HepG2 (cell line): ENCODE measurements around the gene FBN2. TPM values are rescaled to one million over a fixed set of nuclear protein-coding genes. Genes with fewer than 3 reads are reported as not detected.

Experiments used
- ATAC-seq: fragments of 200-7000 bp; cut with Tn5 transposase; 3 replicates; pipeline ENCODE4 v1.9.1; 2020; ENCODE audit warnings: mild to moderate bottlenecking, moderate library complexity
- BruUV-seq: library from RNA; stranded (reverse); fragments of 400-500 nt; replicated peaks from 2 replicates; lab custom pipeline; 2021; lab: Mats Ljungman, UMichigan
- CTCF ChIA-PET: fragments of 300-600 bp; formaldehyde crosslinking; extraction: SDS; loops from one replicate; lab custom pipeline; 2021; ENCODE audit warnings: low total read pairs, inconsistent platforms, low intra/inter-chr PET ratio; lab: Yijun Ruan, JAX
- POLR2A ChIA-PET: fragments of 350-600 bp; sonication (Branson Sonifier 250); formaldehyde crosslinking; loops from one replicate; lab custom pipeline; 2020; ENCODE audit warnings: antibody characterized with exemption, inconsistent platforms; lab: Yijun Ruan, JAX
- DNase-seq: peaks from one replicate; pipeline ENCODE4 v3.0.0-alpha.2; 2015; ENCODE audit warnings: low spot score
- FAIRE-seq: peaks from 3 replicates; lab custom pipeline; 2011; peaks lifted over from hg19 to GRCh38; lab: Jason Lieb, UNC
- H2AFZ ChIP-seq: one replicate; pipeline ENCODE4 v1.6.1; 2011; ENCODE audit warnings: low read length, inconsistent platforms
- H3K27ac ChIP-seq: fragments of 300-600 bp; 3 replicates; pipeline ENCODE4 v1.8.0; 2011; ENCODE audit warnings: mixed run types, mild to moderate bottlenecking, mixed read lengths, low read length, inconsistent platforms; ENCODE audit not compliant: insufficient read depth; ENCODE audit errors: extremely low read length
- H3K27me3 ChIP-seq, 2 experiments: fragments of 200-600 bp in 1 of 2; 2 replicates in 1 of 2; 3 replicates in 1 of 2; pipeline versions ENCODE4 v1.6.0 to v1.8.0; 2011; ENCODE audit warnings: low read length in 2 of 2, mild to moderate bottlenecking in 2 of 2, moderate library complexity in 2 of 2, inconsistent platforms in 1 of 2; ENCODE audit not compliant: insufficient read depth in 2 of 2, control insufficient read depth in 1 of 2
- H3K36me3 ChIP-seq, 2 experiments: fragments of 200-600 bp in 1 of 2; replicated peaks in 1 of 2; 2 replicates in 1 of 2; 3 replicates in 1 of 2; pipeline versions ENCODE4 v1.5.1 to v1.8.0; 2011; ENCODE audit warnings: low read length in 2 of 2, inconsistent platforms in 1 of 2; ENCODE audit not compliant: insufficient read depth in 2 of 2, control insufficient read depth in 1 of 2
- H3K4me1 ChIP-seq: 2 replicates; pipeline ENCODE4 v1.5.1; 2012; ENCODE audit warnings: low read length, inconsistent platforms; ENCODE audit not compliant: insufficient read depth
- H3K4me2 ChIP-seq: 2 replicates; pipeline ENCODE4 v1.6.0; 2011; ENCODE audit warnings: low read depth, low read length, inconsistent platforms
- H3K4me3 ChIP-seq, 3 experiments: fragments of 200-600 bp in 1 of 3; sonication (generic), shearing (Covaris generic) in 1 of 3; replicated peaks in 1 of 3; 2 replicates each; pipeline ENCODE4 v1.5.1; 2011 to 2016; ENCODE audit warnings: low read length in 3 of 3, inconsistent platforms in 2 of 3, low read depth in 2 of 3, mild to moderate bottlenecking in 2 of 3, control low read depth in 1 of 3, mixed read lengths in 1 of 3; ENCODE audit not compliant: insufficient read depth in 1 of 3
- H3K79me2 ChIP-seq: one replicate; pipeline ENCODE4 v1.6.1; 2011; ENCODE audit warnings: low read length, inconsistent platforms; ENCODE audit not compliant: insufficient read depth
- H3K9ac ChIP-seq: 2 replicates; pipeline ENCODE4 v1.6.0; 2011; ENCODE audit warnings: mild to moderate bottlenecking, low read depth, low read length, inconsistent platforms; ENCODE audit not compliant: insufficient read depth
- H3K9me3 ChIP-seq: 2 replicates; pipeline ENCODE4 v1.5.1; 2012; ENCODE audit warnings: mild to moderate bottlenecking, low read length
- H4K20me1 ChIP-seq: 2 replicates; pipeline ENCODE4 v1.6.0; 2011; ENCODE audit warnings: inconsistent platforms, mild to moderate bottlenecking, low read length, moderate library complexity; ENCODE audit not compliant: insufficient read depth
- DNMT1 ChIP-seq: sonication (generic); formaldehyde crosslinking; IDR thresholded peaks from 2 replicates; pipeline ENCODE4 v1.5.1; 2020; ENCODE audit warnings: mild to moderate bottlenecking, missing genetic modification reagents
- KDM5A ChIP-seq: fragments of 200-600 bp; sonication (generic); IDR thresholded peaks from 2 replicates; pipeline ENCODE4 v1.7.0; 2018; ENCODE audit warnings: antibody characterized with exemption, mild to moderate bottlenecking, low read length, borderline replicate concordance
- MAFF ChIP-seq: IDR thresholded peaks from 2 replicates; pipeline ENCODE4 v1.6.1; 2011; ENCODE audit warnings: low read depth, low read length, improper control_type of control experiment
- MIER3 ChIP-seq: IDR thresholded peaks from 2 replicates; pipeline ENCODE4 v1.6.1; 2016; ENCODE audit warnings: missing compliant biosample characterization, borderline replicate concordance
- PRMT3 ChIP-seq: sonication (generic); formaldehyde crosslinking; IDR thresholded peaks from 2 replicates; pipeline ENCODE4 v1.8.1; 2022; ENCODE audit warnings: low read depth, mild to moderate bottlenecking, moderate library complexity, missing genetic modification reagents, borderline replicate concordance
- RAD21 ChIP-seq: fragments of 450-650 bp; formaldehyde crosslinking; IDR thresholded peaks from 2 replicates; pipeline ENCODE4 v1.5.0; 2020; ENCODE audit warnings: mild to moderate bottlenecking
- ZNF335 ChIP-seq: sonication (generic); formaldehyde crosslinking; IDR thresholded peaks from 2 replicates; pipeline ENCODE4 v1.4.0; 2020; ENCODE audit warnings: missing genetic modification reagents
- ZNF672 ChIP-seq: sonication (generic); formaldehyde crosslinking; IDR thresholded peaks from 2 replicates; pipeline ENCODE4 v1.8.1; 2022; ENCODE audit warnings: missing genetic modification reagents
- ZNF7 ChIP-seq: IDR thresholded peaks from 2 replicates; pipeline ENCODE4 v1.6.1; 2016; ENCODE audit warnings: missing biosample characterization, missing genetic modification reagents
- ZNF713 ChIP-seq: sonication (generic); formaldehyde crosslinking; IDR thresholded peaks from 2 replicates; pipeline ENCODE4 v1.4.0; 2020; ENCODE audit warnings: mild to moderate bottlenecking, missing genetic modification reagents
- ZNF761 ChIP-seq: sonication (generic); formaldehyde crosslinking; conservative IDR thresholded peaks from 2 replicates; pipeline ENCODE4 v1.4.0; 2020; ENCODE audit warnings: mild to moderate bottlenecking, missing genetic modification reagents
- WGBS: methylation state at CpG from one replicate; pipeline ENCODE4 v1.1.6; 2017; ENCODE audit warnings: low lambda C conversion rate; 5-methylcytosine and 5-hydroxymethylcytosine counted together
- in situ Hi-C: cut with HindIII; loops from 2 replicates; pipeline ENCODE4 v1.10.0; 2017; ENCODE audit warnings: low pct_unique_long_range_greater_than_20kb; ENCODE audit not compliant: extremely low pct_ligation_motif_present
- intact Hi-C: fragments of 100-400 bp; cut with micrococcal nuclease; formaldehyde crosslinking; loops from one replicate; pipeline ENCODE4 v1.10.0; 2022; ENCODE audit not compliant: unreplicated experiment
- polyA plus RNA-seq, 8 experiments: library from polyadenylated mRNA; depleted of rRNA in 3 of 8; stranded (reverse) in 7 of 8; unstranded in 1 of 8; fragments of >200 nt; fragmentation: Illumina TruSeq in 4 of 8; extraction: Trizol in 4 of 8; gene quantifications; 2 replicates each; pipeline versions ENCODE4 v1.2.1 to v1.2.3, GENCODE V29; 2011 to 2016; ENCODE audit warnings: low read depth in 4 of 8, missing spikeins in 1 of 8, mixed read lengths in 1 of 8; ENCODE audit not compliant: insufficient read depth in 1 of 8
- total RNA-seq, 5 experiments: library from RNA; depleted of rRNA; stranded (reverse); fragments of >200 nt; fragmentation: Illumina TruSeq; extraction: Trizol; gene quantifications; 2 replicates each; pipeline ENCODE4 v1.2.3, GENCODE V29; 2016; ENCODE audit warnings: low read depth in 1 of 5
- TF ChIP-seq, protein P1 (sequence below): sonication (generic); formaldehyde crosslinking; IDR thresholded peaks from 2 replicates; pipeline ENCODE4; 2020; ENCODE audit warnings: missing genetic modification reagents, mild to moderate bottlenecking, borderline replicate concordance
- TF ChIP-seq, protein P2 (sequence below): sonication (generic); formaldehyde crosslinking; IDR thresholded peaks from 2 replicates; pipeline ENCODE4 v1.9.0; 2021; ENCODE audit warnings: missing genetic modification reagents, borderline replicate concordance
- TF ChIP-seq, protein P3 (sequence below): sonication (generic); formaldehyde crosslinking; IDR thresholded peaks from 2 replicates; pipeline ENCODE4 v1.5.0; 2020; ENCODE audit warnings: mild to moderate bottlenecking, missing genetic modification reagents, borderline replicate concordance
- TF ChIP-seq, protein P4 (sequence below): sonication (generic); formaldehyde crosslinking; IDR thresholded peaks from 2 replicates; pipeline ENCODE4 v1.5.1; 2020; ENCODE audit warnings: mild to moderate bottlenecking, missing genetic modification reagents, borderline replicate concordance

The FBN2 gene
- total and polyA plus RNA-seq, 2 of the 13 experiments (the other 11 are each of a cell fraction or from before 2014, with no cell fraction given) = not detected

DNA sequence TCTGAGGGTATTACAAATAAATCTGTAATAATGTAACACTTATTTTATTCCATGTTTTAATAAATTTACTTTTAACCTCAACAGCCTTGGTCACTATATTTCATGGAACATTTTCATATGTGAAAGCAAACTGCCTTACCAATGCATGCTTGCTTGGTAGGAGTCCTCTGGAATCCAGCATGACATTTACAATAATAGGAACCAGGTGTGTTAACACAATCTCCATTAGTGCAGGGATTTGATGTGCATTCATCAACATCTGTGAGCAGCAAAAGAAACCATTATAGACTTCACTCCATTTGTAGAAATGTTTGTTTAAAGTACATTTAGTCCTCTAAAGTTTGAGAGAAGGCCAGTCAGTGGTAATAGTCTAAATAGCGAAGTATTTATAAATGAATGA lies 159.4 kb downstream of the FBN2 start:
- no peak for ATAC-seq
- H3K4me2 ChIP-seq = no peak overlapping the region
- no peaks in the 10 kb centered on the region for H3K27me3 ChIP-seq
- no TSS peak for BruUV-seq
- H3K79me2 ChIP-seq = no peaks in the 10 kb centered on the region
- H3K36me3 ChIP-seq = no peaks in the 10 kb centered on the region
- H3K9ac ChIP-seq = no peak overlapping the region
- no peak for FAIRE-seq
- H4K20me1 ChIP-seq = no peaks in the 10 kb centered on the region
- ChIA-PET POLR2A (no interaction called here), CTCF (no interaction called here)
- intact Hi-C loops (no loop called here), in situ Hi-C loops (no loop called here)
- no peak overlapping the region for H3K4me3 ChIP-seq
- no peak for DNase-seq
- H3K27ac ChIP-seq = no peak overlapping the region
- H3K9me3 ChIP-seq = no peaks in the 10 kb centered on the region
- H2AFZ ChIP-seq = no peak overlapping the region
- no peaks in the 10 kb centered on the region for H3K4me1 ChIP-seq
- WGBS = 0% methylated on average over 1 of the region's 1 CpG
- TF ChIP-seq ZNF335 (no peak), MAFF (no peak), MIER3 (CRISPR knock-in tag) (no peak), ZNF713 (CRISPR knock-in tag) (no peak), ZNF761 (CRISPR knock-in tag) (no peak), PRMT3 (CRISPR knock-in tag) (no peak), ZNF672 (no peak), RAD21 (no peak), ZNF7 (CRISPR knock-in tag) (no peak), DNMT1 (CRISPR knock-in tag) (no peak), KDM5A (no peak)
- TF ChIP-seq, protein P1, sequence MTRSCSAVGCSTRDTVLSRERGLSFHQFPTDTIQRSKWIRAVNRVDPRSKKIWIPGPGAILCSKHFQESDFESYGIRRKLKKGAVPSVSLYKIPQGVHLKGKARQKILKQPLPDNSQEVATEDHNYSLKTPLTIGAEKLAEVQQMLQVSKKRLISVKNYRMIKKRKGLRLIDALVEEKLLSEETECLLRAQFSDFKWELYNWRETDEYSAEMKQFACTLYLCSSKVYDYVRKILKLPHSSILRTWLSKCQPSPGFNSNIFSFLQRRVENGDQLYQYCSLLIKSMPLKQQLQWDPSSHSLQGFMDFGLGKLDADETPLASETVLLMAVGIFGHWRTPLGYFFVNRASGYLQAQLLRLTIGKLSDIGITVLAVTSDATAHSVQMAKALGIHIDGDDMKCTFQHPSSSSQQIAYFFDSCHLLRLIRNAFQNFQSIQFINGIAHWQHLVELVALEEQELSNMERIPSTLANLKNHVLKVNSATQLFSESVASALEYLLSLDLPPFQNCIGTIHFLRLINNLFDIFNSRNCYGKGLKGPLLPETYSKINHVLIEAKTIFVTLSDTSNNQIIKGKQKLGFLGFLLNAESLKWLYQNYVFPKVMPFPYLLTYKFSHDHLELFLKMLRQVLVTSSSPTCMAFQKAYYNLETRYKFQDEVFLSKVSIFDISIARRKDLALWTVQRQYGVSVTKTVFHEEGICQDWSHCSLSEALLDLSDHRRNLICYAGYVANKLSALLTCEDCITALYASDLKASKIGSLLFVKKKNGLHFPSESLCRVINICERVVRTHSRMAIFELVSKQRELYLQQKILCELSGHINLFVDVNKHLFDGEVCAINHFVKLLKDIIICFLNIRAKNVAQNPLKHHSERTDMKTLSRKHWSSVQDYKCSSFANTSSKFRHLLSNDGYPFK (CRISPR knock-in tag) = no peak
- TF ChIP-seq, protein P2, sequence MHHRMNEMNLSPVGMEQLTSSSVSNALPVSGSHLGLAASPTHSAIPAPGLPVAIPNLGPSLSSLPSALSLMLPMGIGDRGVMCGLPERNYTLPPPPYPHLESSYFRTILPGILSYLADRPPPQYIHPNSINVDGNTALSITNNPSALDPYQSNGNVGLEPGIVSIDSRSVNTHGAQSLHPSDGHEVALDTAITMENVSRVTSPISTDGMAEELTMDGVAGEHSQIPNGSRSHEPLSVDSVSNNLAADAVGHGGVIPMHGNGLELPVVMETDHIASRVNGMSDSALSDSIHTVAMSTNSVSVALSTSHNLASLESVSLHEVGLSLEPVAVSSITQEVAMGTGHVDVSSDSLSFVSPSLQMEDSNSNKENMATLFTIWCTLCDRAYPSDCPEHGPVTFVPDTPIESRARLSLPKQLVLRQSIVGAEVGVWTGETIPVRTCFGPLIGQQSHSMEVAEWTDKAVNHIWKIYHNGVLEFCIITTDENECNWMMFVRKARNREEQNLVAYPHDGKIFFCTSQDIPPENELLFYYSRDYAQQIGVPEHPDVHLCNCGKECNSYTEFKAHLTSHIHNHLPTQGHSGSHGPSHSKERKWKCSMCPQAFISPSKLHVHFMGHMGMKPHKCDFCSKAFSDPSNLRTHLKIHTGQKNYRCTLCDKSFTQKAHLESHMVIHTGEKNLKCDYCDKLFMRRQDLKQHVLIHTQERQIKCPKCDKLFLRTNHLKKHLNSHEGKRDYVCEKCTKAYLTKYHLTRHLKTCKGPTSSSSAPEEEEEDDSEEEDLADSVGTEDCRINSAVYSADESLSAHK = no peak
- TF ChIP-seq, protein P3, sequence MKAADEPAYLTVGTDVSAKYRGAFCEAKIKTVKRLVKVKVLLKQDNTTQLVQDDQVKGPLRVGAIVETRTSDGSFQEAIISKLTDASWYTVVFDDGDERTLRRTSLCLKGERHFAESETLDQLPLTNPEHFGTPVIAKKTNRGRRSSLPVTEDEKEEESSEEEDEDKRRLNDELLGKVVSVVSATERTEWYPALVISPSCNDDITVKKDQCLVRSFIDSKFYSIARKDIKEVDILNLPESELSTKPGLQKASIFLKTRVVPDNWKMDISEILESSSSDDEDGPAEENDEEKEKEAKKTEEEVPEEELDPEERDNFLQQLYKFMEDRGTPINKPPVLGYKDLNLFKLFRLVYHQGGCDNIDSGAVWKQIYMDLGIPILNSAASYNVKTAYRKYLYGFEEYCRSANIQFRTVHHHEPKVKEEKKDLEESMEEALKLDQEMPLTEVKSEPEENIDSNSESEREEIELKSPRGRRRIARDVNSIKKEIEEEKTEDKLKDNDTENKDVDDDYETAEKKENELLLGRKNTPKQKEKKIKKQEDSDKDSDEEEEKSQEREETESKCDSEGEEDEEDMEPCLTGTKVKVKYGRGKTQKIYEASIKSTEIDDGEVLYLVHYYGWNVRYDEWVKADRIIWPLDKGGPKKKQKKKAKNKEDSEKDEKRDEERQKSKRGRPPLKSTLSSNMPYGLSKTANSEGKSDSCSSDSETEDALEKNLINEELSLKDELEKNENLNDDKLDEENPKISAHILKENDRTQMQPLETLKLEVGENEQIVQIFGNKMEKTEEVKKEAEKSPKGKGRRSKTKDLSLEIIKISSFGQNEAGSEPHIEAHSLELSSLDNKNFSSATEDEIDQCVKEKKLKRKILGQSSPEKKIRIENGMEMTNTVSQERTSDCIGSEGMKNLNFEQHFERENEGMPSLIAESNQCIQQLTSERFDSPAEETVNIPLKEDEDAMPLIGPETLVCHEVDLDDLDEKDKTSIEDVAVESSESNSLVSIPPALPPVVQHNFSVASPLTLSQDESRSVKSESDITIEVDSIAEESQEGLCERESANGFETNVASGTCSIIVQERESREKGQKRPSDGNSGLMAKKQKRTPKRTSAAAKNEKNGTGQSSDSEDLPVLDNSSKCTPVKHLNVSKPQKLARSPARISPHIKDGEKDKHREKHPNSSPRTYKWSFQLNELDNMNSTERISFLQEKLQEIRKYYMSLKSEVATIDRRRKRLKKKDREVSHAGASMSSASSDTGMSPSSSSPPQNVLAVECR (CRISPR knock-in tag) = no peak
- TF ChIP-seq, protein P4, sequence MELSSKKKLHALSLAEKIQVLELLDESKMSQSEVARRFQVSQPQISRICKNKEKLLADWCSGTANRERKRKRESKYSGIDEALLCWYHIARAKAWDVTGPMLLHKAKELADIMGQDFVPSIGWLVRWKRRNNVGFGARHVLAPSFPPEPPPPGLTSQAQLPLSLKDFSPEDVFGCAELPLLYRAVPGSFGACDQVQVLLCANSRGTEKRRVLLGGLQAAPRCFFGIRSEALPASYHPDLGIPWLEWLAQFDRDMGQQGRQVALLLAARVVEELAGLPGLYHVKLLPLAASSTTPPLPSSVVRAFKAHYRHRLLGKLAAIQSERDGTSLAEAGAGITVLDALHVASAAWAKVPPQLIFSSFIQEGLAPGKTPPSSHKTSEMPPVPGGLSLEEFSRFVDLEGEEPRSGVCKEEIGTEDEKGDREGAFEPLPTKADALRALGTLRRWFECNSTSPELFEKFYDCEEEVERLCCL = no peak
